Measurements from ENCODE around the gene AURKA.
"Not testable (repeated sequence)": the region's sequence is repeated elsewhere in the genome, so short reads cannot be mapped to it uniquely, and the experiment has no call there.

The AURKA gene

DNA sequence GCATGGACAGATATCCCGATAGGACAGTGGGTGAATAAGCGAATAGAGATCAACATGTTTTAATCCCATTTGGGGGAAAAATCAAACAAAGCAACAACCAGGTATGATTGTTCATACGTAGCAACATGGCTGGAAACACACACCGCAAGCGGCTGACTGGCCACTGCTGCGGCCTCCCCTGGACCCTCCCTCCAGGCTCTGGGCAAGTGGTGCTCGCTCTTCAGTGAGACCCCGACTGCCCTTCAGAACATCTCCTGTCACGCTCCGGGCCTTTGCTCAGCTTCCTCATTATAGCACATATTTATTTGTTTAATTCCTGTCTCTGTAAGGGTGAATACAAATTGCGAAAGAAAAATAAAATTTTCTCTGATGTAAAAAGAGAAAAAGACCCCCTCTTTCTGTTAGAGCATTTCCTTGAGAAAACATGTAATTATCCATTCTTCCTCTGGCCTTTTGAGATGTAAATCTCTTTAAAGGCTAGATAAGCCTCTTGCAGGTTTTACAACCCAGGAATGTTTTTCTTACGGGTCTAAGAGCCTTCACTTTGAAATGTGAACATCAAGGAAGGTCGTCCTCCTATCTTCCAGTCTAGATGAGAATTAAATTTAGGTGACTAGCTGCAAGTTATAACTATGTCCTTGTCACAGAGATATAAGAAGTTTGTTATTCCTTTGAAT lies 44.2 kb downstream of the AURKA start:
- TF ChIP-seq, protein P1, sequence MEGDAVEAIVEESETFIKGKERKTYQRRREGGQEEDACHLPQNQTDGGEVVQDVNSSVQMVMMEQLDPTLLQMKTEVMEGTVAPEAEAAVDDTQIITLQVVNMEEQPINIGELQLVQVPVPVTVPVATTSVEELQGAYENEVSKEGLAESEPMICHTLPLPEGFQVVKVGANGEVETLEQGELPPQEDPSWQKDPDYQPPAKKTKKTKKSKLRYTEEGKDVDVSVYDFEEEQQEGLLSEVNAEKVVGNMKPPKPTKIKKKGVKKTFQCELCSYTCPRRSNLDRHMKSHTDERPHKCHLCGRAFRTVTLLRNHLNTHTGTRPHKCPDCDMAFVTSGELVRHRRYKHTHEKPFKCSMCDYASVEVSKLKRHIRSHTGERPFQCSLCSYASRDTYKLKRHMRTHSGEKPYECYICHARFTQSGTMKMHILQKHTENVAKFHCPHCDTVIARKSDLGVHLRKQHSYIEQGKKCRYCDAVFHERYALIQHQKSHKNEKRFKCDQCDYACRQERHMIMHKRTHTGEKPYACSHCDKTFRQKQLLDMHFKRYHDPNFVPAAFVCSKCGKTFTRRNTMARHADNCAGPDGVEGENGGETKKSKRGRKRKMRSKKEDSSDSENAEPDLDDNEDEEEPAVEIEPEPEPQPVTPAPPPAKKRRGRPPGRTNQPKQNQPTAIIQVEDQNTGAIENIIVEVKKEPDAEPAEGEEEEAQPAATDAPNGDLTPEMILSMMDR (IDR thresholded peaks at IDR 0.05; ENCODE audit: low read depth, low read length), result no peak
- DNase-seq (ENCODE audit: low read depth in 2 of 2), result no peak
- H3K4me3 ChIP-seq (replicated peaks in 1 of 2; ENCODE audit: low read depth in 2 of 2, low read length in 2 of 2), result no peak overlapping the region

- TF ChIP-seq, protein P1 (IDR thresholded peaks at IDR 0.05; ENCODE audit: low read depth, low read length), result no peak
- DNase-seq (ENCODE audit: low read depth in 2 of 2), result peak in 1 of 2 donors; percentile 31
- H3K4me3 ChIP-seq (replicated peaks in 1 of 2; ENCODE audit: low read depth in 2 of 2, low read length in 2 of 2), result no peak overlapping the region
Observed at GRCh38 chr20:56345911-56346310, 46.1 kb downstream of the AURKA start.

DNA sequence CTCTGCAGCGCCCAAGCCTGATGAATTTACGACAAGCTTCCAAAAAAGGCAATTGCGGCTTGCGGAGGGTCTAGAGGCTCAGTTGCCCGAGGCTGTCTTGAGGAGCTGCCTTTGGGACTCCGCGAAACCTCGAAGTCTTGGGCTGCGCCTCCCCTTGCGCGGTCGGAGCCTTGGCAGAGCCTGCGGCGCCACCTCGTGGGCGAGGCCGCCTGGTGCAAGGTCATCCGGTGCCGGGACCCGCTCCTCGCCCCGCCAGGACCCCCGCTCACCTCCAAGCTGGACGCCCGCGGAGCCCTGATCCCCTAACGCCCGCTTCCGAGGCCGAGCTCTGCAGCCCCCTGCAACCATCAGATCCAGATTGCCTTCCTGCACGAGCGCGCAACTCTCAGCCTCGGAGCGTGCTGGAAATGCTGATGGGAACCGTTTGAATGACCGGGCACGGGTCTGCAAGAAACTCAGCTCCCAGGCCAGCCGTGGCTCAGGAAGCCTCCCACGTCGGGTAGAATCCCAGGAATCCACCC lies 48.1 kb downstream of the AURKA start:
- TF ChIP-seq, protein P1 (IDR thresholded peaks at IDR 0.05; ENCODE audit: low read depth, low read length), result peak; percentile 68
- no peak overlapping the region for H3K4me3 ChIP-seq (replicated peaks in 1 of 2; ENCODE audit: low read depth in 2 of 2, low read length in 2 of 2)
- peak; percentile 46 to 58 for DNase-seq (ENCODE audit: low read depth in 2 of 2)

- no peak overlapping the region for H3K4me3 ChIP-seq (replicated peaks in 1 of 2; ENCODE audit: low read depth in 2 of 2, low read length in 2 of 2)
- TF ChIP-seq, protein P1 (IDR thresholded peaks at IDR 0.05; ENCODE audit: low read depth, low read length), result no peak
- DNase-seq (ENCODE audit: low read depth in 2 of 2), result no peak
Observed at GRCh38 chr20:56342783-56343182, 49.2 kb downstream of the AURKA start.

- not testable (repeated sequence) for H3K4me3 ChIP-seq (replicated peaks in 1 of 2; ENCODE audit: low read depth in 2 of 2, low read length in 2 of 2); DNase-seq (ENCODE audit: low read depth in 2 of 2)
Observed at GRCh38 chr20:56336709-56337108, 55.3 kb downstream of the AURKA start.

- DNase-seq (ENCODE audit: low read depth in 2 of 2), result peak; percentile 5 to 13
Observed at GRCh38 chr20:56328861-56329260, 63.2 kb downstream of the AURKA start.

GRCh38 chr20:56324806-56325205 lies 67.2 kb downstream of the AURKA start:
- no peak overlapping the region for H3K4me3 ChIP-seq (replicated peaks in 1 of 2; ENCODE audit: low read depth in 2 of 2, low read length in 2 of 2)
- DNase-seq (ENCODE audit: low read depth in 2 of 2), result no peak

More at GRCh38 chr20:56328861-56329260, 63.2 kb downstream of the AURKA start:
- H3K4me3 ChIP-seq (replicated peaks in 1 of 2; ENCODE audit: low read depth in 2 of 2, low read length in 2 of 2), result no peak overlapping the region
- TF ChIP-seq, protein P1 (IDR thresholded peaks at IDR 0.05; ENCODE audit: low read depth, low read length), result no peak

More at GRCh38 chr20:56324806-56325205, 67.2 kb downstream of the AURKA start:
- TF ChIP-seq, protein P1 (IDR thresholded peaks at IDR 0.05; ENCODE audit: low read depth, low read length), result no peak

Data from cardiac fibroblast (primary cell).